ENCODE measurements around the gene EGFR. TPM values are rescaled to one million over a fixed set of nuclear protein-coding genes. Genes with fewer than 3 reads are reported as not detected.
A peak's percentile ranks its signal among the peaks of the same experiment; 100 is the strongest.

EGFR gene
- total RNA-seq, 1 experiment from 2014 or later = 50.0 TPM

DNA sequence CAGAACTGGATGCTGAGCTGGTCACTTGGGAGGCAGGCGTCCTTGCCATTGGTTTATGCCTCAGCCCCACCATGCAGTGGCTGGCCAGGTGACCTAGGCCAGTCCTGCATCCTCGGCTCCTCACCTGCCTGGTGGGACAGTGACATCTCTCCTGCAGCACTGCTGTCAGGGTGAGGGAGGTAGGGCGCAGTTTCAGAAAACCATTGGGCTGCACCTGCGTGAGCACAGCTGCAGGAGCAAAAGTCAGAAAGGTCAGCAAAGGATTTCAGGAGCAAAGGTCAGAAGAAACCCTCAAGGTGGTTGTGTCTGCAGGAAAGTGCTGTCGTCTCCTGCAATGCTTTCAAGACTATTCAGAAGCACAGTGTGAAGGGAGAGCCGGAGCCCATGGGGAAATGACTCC lies 48.1 kb downstream of the EGFR start:
- ATAC-seq (no peak), DNase-seq (no peak)
- no peaks in the 10 kb centered on the region for H4K20me1 ChIP-seq (ENCODE audit: low read length)
- ChIA-PET CTCF (interaction anchor here (1.1 kb wide), 1 partner anchor 293 kb away, joined by 3 read pairs; no protein-coding TSS in a partner anchor), POLR2A (ENCODE audit: unreplicated experiment) (interaction anchor here (1.0 kb wide), 1 partner anchor 20 kb away, joined by 5 read pairs; no protein-coding TSS in a partner anchor)
- no TSS peak for BruUV-seq (replicated peaks)
- intact Hi-C loops (cut with micrococcal nuclease) = loop anchor here (5.0 kb wide), 2 partner anchors 190 to 295 kb away; no protein-coding TSS in a partner anchor
- H3K9me2 ChIP-seq (replicated peaks; ENCODE audit: low read length) = no peaks in the 10 kb centered on the region
- peaks cover 9% of the 10 kb centered on the region for H3F3A ChIP-seq (ENCODE audit: low read length, unreplicated experiment)
- peaks cover 52% of the 10 kb centered on the region for H3K4me1 ChIP-seq (ENCODE audit: insufficient read depth, low read length)
- H2AFZ ChIP-seq (ENCODE audit: low read length) = no peak overlapping the region
- no peaks in the 10 kb centered on the region for H3K27me3 ChIP-seq (ENCODE audit: low read length)
- peak overlapping the region; percentile 77; the same call in 1 of the 2 replicates for H3K4me2 ChIP-seq (ENCODE audit: low read length)
- H3K36me3 ChIP-seq (ENCODE audit: low read depth, low read length) = peaks cover 37% of the 10 kb centered on the region
- peak overlapping the region; percentile 97 for H3K27ac ChIP-seq (ENCODE audit: low read length)
- H3K79me2 ChIP-seq (ENCODE audit: low read length) = peaks cover 76% of the 10 kb centered on the region
- H3K9me3 ChIP-seq (ENCODE audit: low read length) = no peaks in the 10 kb centered on the region
- no peak overlapping the region for H3K4me3 ChIP-seq (ENCODE audit: low read length)
- TF ChIP-seq, protein P1, sequence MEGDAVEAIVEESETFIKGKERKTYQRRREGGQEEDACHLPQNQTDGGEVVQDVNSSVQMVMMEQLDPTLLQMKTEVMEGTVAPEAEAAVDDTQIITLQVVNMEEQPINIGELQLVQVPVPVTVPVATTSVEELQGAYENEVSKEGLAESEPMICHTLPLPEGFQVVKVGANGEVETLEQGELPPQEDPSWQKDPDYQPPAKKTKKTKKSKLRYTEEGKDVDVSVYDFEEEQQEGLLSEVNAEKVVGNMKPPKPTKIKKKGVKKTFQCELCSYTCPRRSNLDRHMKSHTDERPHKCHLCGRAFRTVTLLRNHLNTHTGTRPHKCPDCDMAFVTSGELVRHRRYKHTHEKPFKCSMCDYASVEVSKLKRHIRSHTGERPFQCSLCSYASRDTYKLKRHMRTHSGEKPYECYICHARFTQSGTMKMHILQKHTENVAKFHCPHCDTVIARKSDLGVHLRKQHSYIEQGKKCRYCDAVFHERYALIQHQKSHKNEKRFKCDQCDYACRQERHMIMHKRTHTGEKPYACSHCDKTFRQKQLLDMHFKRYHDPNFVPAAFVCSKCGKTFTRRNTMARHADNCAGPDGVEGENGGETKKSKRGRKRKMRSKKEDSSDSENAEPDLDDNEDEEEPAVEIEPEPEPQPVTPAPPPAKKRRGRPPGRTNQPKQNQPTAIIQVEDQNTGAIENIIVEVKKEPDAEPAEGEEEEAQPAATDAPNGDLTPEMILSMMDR (conservative IDR thresholded peaks at IDR 0.05; ENCODE audit: low read depth, low read length) = no peak
- no peak for TF ChIP-seq EZH2phosphoT487 (IDR thresholded peaks at IDR 0.05; ENCODE audit: borderline replicate concordance, low read length)
- no peak for TF ChIP-seq EZH2 (IDR thresholded peaks at IDR 0.05; ENCODE audit: low read length, unreplicated experiment)
- no peak overlapping the region for H3K9ac ChIP-seq (ENCODE audit: low read length)

DNA sequence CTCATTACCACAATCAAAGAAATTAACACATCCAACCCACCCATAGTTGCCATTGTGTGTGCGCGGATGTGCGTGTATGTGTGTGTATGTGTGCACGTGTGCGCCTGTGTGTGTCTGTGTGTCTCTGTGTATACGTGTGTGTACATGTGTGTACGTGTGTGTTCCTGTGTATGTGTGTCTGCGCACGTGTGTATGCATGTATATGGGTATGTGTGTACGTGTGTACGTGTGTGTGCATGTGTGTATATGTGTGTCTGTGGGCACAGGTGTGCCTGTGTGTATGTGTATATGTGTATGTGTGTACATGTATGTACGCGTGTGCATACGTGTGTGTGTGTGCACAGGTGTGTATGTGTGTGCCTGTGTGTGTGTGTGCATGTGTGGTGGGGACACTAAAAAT lies 48.9 kb downstream of the EGFR start:
- Histone ChIP-seq H3K9me3 (ENCODE audit: low read length) (no peaks in the 10 kb centered on the region), H3K27me3 (ENCODE audit: low read length) (no peaks in the 10 kb centered on the region), H3K9ac (ENCODE audit: low read length) (no peak overlapping the region), H3K36me3 (ENCODE audit: low read depth, low read length) (peaks cover 33% of the 10 kb centered on the region), H3K79me2 (ENCODE audit: low read length) (peaks cover 76% of the 10 kb centered on the region), H2AFZ (ENCODE audit: low read length) (no peak overlapping the region), H4K20me1 (ENCODE audit: low read length) (no peaks in the 10 kb centered on the region), H3K4me1 (ENCODE audit: insufficient read depth, low read length) (peaks cover 56% of the 10 kb centered on the region), H3K4me2 (ENCODE audit: low read length) (no peak overlapping the region), H3K9me2 (replicated peaks; ENCODE audit: low read length) (no peaks in the 10 kb centered on the region), H3K27ac (ENCODE audit: low read length) (no peak overlapping the region), H3K4me3 (ENCODE audit: low read length) (no peak overlapping the region), H3F3A (ENCODE audit: low read length, unreplicated experiment) (peaks cover 9% of the 10 kb centered on the region)
- POLR2A ChIA-PET (ENCODE audit: unreplicated experiment) = interaction anchor here (1.0 kb wide), 1 partner anchor 19 kb away, joined by 5 read pairs; no protein-coding TSS in a partner anchor
- CTCF ChIA-PET = no interaction called here
- DNase-seq (no peak), ATAC-seq (no peak)
- intact Hi-C loops (cut with micrococcal nuclease) = loop anchor here (5.0 kb wide), 2 partner anchors 190 to 295 kb away; no protein-coding TSS in a partner anchor
- TF ChIP-seq, protein P1 (conservative IDR thresholded peaks at IDR 0.05; ENCODE audit: low read depth, low read length) = no peak
- TF ChIP-seq EZH2phosphoT487 (IDR thresholded peaks at IDR 0.05; ENCODE audit: borderline replicate concordance, low read length) = no peak
- TF ChIP-seq EZH2 (IDR thresholded peaks at IDR 0.05; ENCODE audit: low read length, unreplicated experiment) = no peak
- BruUV-seq (replicated peaks) = no TSS peak

DNA sequence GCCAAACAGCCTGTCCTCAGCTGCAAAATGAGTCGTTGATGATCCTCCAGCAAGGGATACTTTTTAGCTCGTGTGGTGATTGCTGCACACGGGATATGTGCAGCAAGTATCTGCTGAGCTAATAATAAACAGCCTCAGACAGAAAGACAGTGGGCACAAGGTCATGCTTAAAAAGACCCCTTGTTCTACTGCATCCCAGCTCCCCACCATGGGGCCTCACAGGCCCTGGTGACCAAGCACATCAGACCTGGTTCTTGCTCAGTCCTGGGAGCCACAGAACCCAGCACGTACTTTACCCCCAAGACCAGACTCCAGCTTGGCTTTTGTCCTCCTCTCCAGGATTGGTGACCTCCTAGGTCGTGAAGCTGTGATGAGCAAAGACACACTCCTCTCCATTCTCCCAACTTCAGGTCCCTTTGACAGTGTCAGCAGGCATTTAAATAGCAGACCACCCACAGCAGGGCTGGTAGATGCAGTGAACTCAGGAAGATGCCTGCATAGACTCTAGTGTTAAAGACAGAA lies 50.5 kb downstream of the EGFR start:
- ATAC-seq (no peak), DNase-seq (no peak)
- CTCF ChIA-PET = no interaction called here
- Histone ChIP-seq H3K27me3 (ENCODE audit: low read length) (no peaks in the 10 kb centered on the region), H3K9me2 (replicated peaks; ENCODE audit: low read length) (no peaks in the 10 kb centered on the region), H3K4me2 (ENCODE audit: low read length) (no peak overlapping the region), H3K4me1 (ENCODE audit: insufficient read depth, low read length) (peaks cover 53% of the 10 kb centered on the region), H3K36me3 (ENCODE audit: low read depth, low read length) (peaks cover 26% of the 10 kb centered on the region; the same call in 1 of the 2 replicates), H4K20me1 (ENCODE audit: low read length) (no peaks in the 10 kb centered on the region), H3K4me3 (ENCODE audit: low read length) (no peak overlapping the region), H3K79me2 (ENCODE audit: low read length) (peaks cover 73% of the 10 kb centered on the region), H3K9ac (ENCODE audit: low read length) (no peak overlapping the region), H3F3A (ENCODE audit: low read length, unreplicated experiment) (peaks cover 12% of the 10 kb centered on the region), H2AFZ (ENCODE audit: low read length) (no peak overlapping the region), H3K27ac (ENCODE audit: low read length) (no peak overlapping the region), H3K9me3 (ENCODE audit: low read length) (no peaks in the 10 kb centered on the region)
- intact Hi-C loops (cut with micrococcal nuclease) = loop anchor here (5.0 kb wide), 2 partner anchors 192 to 297 kb away; no protein-coding TSS in a partner anchor
- TF ChIP-seq EZH2phosphoT487 (IDR thresholded peaks at IDR 0.05; ENCODE audit: borderline replicate concordance, low read length) (no peak), EZH2 (IDR thresholded peaks at IDR 0.05; ENCODE audit: low read length, unreplicated experiment) (no peak)
- TF ChIP-seq, protein P1 (conservative IDR thresholded peaks at IDR 0.05; ENCODE audit: low read depth, low read length) = no peak
- POLR2A ChIA-PET (ENCODE audit: unreplicated experiment) = no interaction called here
- BruUV-seq (replicated peaks) = no TSS peak
